Fibroblast of pulmonary artery (primary cell): Measurements from ENCODE around the gene PGS1.

Source experiments
- DNase-seq: peaks from one replicate; pipeline ENCODE4 v3.0.0-alpha.2; 2010; ENCODE audit warnings: low read depth
- H3K4me3 ChIP-seq: replicated peaks from 2 replicates; pipeline ENCODE4 v1.5.1; 2011; ENCODE audit warnings: low read depth, mild to moderate bottlenecking, control low read depth, low read length, moderate library complexity
- CTCF ChIP-seq: IDR thresholded peaks from 2 replicates; pipeline ENCODE4 v1.5.1; 2011; ENCODE audit warnings: mild to moderate bottlenecking, control low read depth, low read length, inconsistent platforms; ENCODE audit errors: missing control alignments

Gene PGS1

GRCh38 chr17:78429618-78429995 is 51.2 kb downstream of the PGS1 start:
- TF ChIP-seq CTCF, result no peak
- H3K4me3 ChIP-seq, result no peak overlapping the region
- DNase-seq, result no peak

- DNase-seq, result no peak
- no peak for TF ChIP-seq CTCF
- H3K4me3 ChIP-seq, result no peak overlapping the region
Observed at GRCh38 chr17:78430892-78431691, 52.6 kb downstream of the PGS1 start.

GRCh38 chr17:78431692-78431958 is 53.2 kb downstream of the PGS1 start:
- H3K4me3 ChIP-seq, result no peak overlapping the region
- TF ChIP-seq CTCF, result no peak
- DNase-seq, result no peak

GRCh38 chr17:78432226-78433012 is 54.0 kb downstream of the PGS1 start:
- TF ChIP-seq CTCF, result no peak

GRCh38 chr17:78433013-78433727 is 54.7 kb downstream of the PGS1 start:
- DNase-seq, result no peak
- TF ChIP-seq CTCF, result no peak
- H3K4me3 ChIP-seq, result no peak overlapping the region

More at GRCh38 chr17:78432226-78433012, 54.0 kb downstream of the PGS1 start:
- no peak for DNase-seq
- no peak overlapping the region for H3K4me3 ChIP-seq

- no peak for TF ChIP-seq CTCF
- H3K4me3 ChIP-seq, result no peak overlapping the region
- no peak for DNase-seq
Observed at GRCh38 chr17:78433780-78434335, 55.4 kb downstream of the PGS1 start.
